Epithelial cell of alveolus of lung (primary cell): Measurements from ENCODE around the gene RNF40. TPM values are rescaled to one million over a fixed set of nuclear protein-coding genes. Genes with fewer than 3 reads are reported as not detected.

Experiments used
- total RNA-seq: library from RNA; depleted of rRNA; stranded (reverse); fragments of >200 nt; gene quantifications from 2 replicates; pipeline ENCODE4 v1.2.1, GENCODE V29; 2015

Gene RNF40
- 49.6 and 90.0 TPM in 2 replicates for total RNA-seq

DNA sequence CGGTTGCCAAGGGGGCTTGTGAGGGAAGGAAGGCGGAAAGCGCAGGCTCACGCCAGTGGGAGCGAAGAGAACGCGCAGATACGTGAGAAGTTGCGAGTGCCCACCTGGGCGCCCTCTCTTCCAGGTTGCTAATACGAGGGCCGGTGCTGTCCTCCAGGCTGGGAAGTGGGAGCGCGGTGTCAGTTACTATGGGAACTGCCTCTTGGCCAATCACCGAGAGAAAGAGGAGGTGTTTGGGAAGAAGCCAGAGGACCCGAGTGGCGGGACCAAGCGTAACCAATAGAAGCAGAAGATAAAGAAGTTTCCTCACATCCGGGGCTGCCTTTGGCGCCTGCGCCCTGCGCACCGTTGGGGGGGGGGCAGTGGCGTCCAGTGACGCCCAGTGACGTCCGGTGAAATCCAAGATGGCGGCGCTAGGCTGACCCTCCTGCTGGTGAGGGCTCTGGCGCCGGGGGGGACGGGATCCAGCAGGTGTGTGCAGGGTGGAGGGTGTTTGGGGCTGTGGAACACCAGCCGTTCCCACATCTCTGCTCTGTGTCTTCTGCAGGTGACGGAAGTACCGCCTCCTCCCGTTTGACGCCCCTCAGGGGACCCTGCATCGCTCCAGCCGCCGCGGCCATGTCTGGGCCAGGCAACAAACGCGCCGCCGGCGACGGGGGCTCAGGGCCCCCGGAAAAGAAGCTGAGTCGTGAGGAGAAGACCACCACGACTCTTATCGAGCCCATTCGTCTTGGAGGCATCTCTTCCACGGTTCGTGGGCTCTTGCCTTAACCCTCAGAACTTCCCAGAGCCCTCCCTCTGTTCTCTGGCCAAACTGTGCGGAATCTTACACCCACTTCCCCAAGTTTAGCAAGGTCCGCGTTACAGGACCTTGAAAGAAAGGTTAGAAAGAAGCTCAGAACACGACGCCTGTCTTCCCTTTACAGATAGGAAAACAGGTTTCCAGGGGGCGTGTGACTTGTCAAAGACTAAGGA lies at the start of gene RNF40, which contains the start of gene CFAP119:
Gene RNF40 (plus strand): TSS at position 395 of the 975 bp plus-strand sequence. CDS start 224 bp downstream, at position 619.
Gene CFAP119 (minus strand): TSS at position 135 of the 975 bp plus-strand sequence. CDS start 314 bp downstream, outside the sequence.

DNA sequence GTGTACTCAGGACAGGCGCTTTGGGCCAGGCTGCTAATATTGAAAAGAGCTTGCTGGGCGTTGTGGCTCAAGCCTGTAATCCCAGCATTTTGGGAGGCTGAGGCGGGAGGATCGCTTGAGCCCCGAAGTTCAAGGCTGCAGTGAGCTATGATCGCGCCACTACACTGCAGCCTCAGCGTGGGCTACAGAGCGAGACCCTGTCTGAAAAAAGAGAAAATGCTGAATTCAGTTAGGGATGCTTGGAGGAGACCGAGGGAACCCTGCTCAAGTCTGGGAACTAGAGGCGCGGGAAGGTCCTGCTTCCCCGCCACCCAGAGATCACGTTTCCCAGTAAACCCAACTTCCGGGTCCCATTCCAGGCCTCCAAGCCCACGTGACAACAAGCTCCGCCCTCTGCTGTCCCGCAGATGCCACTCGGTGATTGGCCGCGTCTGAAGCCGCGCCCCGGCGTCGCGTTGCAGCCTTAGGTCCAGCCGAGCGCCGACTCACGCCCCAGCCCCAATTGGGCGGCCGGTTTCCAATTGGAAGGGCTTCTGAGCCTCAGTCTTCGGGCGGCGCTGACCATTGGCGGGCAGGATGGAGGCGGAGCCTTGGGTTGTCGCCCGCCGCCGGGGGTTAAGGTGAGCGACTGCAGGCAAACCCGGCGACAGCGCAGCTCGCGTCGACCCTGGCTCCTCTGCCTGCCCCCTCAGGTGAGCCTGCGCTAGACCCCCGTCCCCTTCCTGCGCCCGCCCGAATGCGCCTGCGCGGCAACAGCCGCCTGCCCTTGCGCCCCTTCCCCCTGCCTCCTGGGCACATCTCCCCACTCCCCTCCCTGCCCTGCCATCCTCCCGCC lies 14.1 kb upstream of the RNF40 start, which contains the start of gene PHKG2:
Gene PHKG2 (plus strand): TSS at position 627 of the 835 bp plus-strand sequence. CDS start 396 bp downstream, outside the sequence.

DNA sequence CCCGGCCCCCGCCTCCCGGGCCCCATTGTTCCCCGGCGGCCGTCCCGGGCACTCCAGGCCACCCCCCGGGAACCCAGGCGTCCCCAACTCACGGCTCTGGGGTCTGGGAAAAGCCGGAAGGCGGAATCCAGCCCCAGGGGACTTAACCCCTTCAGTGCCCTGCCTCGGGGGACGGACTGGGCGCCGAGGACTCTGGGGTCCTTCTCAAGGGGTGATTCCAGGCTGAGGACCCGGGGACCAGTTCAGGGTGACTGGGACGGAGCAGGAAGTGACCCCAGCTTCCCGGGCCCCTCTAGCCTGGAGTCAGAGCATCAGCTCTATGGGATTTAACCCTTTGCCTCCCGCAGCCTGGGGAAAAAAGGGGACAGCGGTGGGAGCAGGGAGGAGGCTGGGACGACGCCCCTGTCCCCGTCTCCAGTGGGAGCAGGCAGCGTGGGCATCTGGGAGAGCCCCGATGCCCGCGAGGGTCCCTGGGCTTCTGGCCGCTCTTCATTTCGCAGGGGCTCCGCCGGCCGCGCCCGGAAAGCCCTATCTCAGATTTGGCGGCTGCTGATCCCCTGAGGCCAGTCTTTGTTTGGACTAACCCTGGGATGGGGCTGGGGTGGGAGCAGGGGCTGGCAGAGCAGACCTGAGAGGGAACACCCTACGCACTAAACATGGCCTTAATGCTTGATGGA lies 25.0 kb downstream of the RNF40 start, which contains the start of gene ZNF629:
Gene ZNF629 (minus strand): TSS at position 270 of the 677 bp plus-strand sequence. CDS start 2,723 bp downstream, outside the sequence.

Other genes starting within 250 kb of the RNF40 start
- gene ZNF768, start 235.8 kb upstream of the RNF40 start, total RNA-seq: 31.4 and 34.0 TPM in 2 replicates
- gene ZNF747, start 227.5 kb upstream of the RNF40 start, total RNA-seq: 10.5 and 14.0 TPM in 2 replicates
- gene ZNF764, start 203.9 kb upstream of the RNF40 start, total RNA-seq: 7.1 and 17.6 TPM in 2 replicates
- gene ZNF688, start 190.6 kb upstream of the RNF40 start, total RNA-seq: 7.7 and 10.6 TPM in 2 replicates
- 2.2 and 9.3 TPM in 2 replicates for gene ZNF785, start 176.6 kb upstream of the RNF40 start, total RNA-seq
- gene ZNF689, start 151.9 kb upstream of the RNF40 start, total RNA-seq: 6.3 and 9.3 TPM in 2 replicates
- 18.5 and 27.5 TPM in 2 replicates for gene PRR14, start 111.4 kb upstream of the RNF40 start, total RNA-seq
- gene FBRS, start 103.9 kb upstream of the RNF40 start, total RNA-seq: 28.4 and 40.0 TPM in 2 replicates
- gene SRCAP, start 63.2 kb upstream of the RNF40 start, total RNA-seq: 14.7 and 25.2 TPM in 2 replicates
- 22.7 and 24.2 TPM in 2 replicates for gene PHKG2, start 13.9 kb upstream of the RNF40 start, total RNA-seq
- 0.40 and 3.0 TPM in 2 replicates for gene CFAP119, start 260 bp upstream of the RNF40 start, total RNA-seq
- 12.2 and 32.1 TPM in 2 replicates for gene ZNF629, start 24.9 kb downstream of the RNF40 start, total RNA-seq
- 31.2 and 55.5 TPM in 2 replicates for gene BCL7C, start 131.8 kb downstream of the RNF40 start, total RNA-seq
- 3.4 and 5.2 TPM in 2 replicates for gene CTF1, start 134.3 kb downstream of the RNF40 start, total RNA-seq
- 21.2 and 26.6 TPM in 2 replicates for gene FBXL19, start 161.2 kb downstream of the RNF40 start, total RNA-seq
- gene ORAI3, start 186.7 kb downstream of the RNF40 start, total RNA-seq: 39.7 and 90.1 TPM in 2 replicates
- 3.5 and 4.4 TPM in 2 replicates for gene SETD1A, start 195.4 kb downstream of the RNF40 start, total RNA-seq
- gene HSD3B7, start 222.9 kb downstream of the RNF40 start, total RNA-seq: 13.2 and 22.6 TPM in 2 replicates
- 0.91 and 7.0 TPM in 2 replicates for gene STX1B, start 248.3 kb downstream of the RNF40 start, total RNA-seq